ENCODE measurements around the gene PGP. TPM values are rescaled to one million over a fixed set of nuclear protein-coding genes. Genes with fewer than 3 reads are reported as not detected.

PGP gene
- total RNA-seq, 1 experiment from 2014 or later, result 48.7 TPM

- CTCF ChIA-PET, result no interaction called here
- ATAC-seq (peak; percentile 26; the same call in 1 of the 2 replicates), DNase-seq (ENCODE audit: low read depth, low spot score) (no peak)
- Histone ChIP-seq H3K9me3 (ENCODE audit: control insufficient read depth, insufficient read depth, low read depth, low read length) (no peaks in the 10 kb centered on the region), H3K36me3 (ENCODE audit: control insufficient read depth, insufficient read depth, low read length) (no peaks in the 10 kb centered on the region), H3K27me3 (ENCODE audit: control insufficient read depth, insufficient read depth, low read length) (no peaks in the 10 kb centered on the region), H3K4me1 (ENCODE audit: control insufficient read depth, insufficient read depth, low read length) (no peaks in the 10 kb centered on the region), H3K4me3 (ENCODE audit: low read depth in 2 of 2, low read length in 2 of 2) (no peak overlapping the region), H3K27ac (ENCODE audit: low read length) (no peak overlapping the region)
- in situ Hi-C loops (cut with HindIII; ENCODE audit: low pct_unique_long_range_greater_than_20kb, low sequenced_read_pairs), result no loop called here
- intact Hi-C loops (cut with micrococcal nuclease; ENCODE audit: unreplicated experiment), result no loop called here
- no TSS peak for BruUV-seq (replicated peaks)
- TF ChIP-seq CTCF (IDR thresholded peaks at IDR 0.05), result no peak
- no peak for TF ChIP-seq SIN3A (IDR thresholded peaks at IDR 0.05; ENCODE audit: borderline replicate concordance, insufficient read depth, low read depth, low read length)
- TF ChIP-seq POLR2AphosphoS5 (IDR thresholded peaks at IDR 0.05; ENCODE audit: low read depth, low read length), result no peak
- TF ChIP-seq REST (IDR thresholded peaks at IDR 0.05; ENCODE audit: insufficient read depth in 1 of 2, low read depth in 2 of 2, low read length in 1 of 2), result no peak
- no peak for TF ChIP-seq TCF7L2 (IDR thresholded peaks at IDR 0.05; ENCODE audit: low read depth, low read length)
- POLR2A ChIA-PET, result no interaction called here
Measured at GRCh38 chr16:2178321-2179106, 36.1 kb downstream of the PGP start.

GRCh38 chr16:2177561-2177960, 37.1 kb downstream of the PGP start:
- H3K4me3 ChIP-seq (ENCODE audit: low read depth in 2 of 2, low read length in 2 of 2), result no peak overlapping the region
- no peak overlapping the region for H3K27ac ChIP-seq (ENCODE audit: low read length)
- intact Hi-C loops (cut with micrococcal nuclease; ENCODE audit: unreplicated experiment), result no loop called here
- in situ Hi-C loops (cut with HindIII; ENCODE audit: low pct_unique_long_range_greater_than_20kb, low sequenced_read_pairs), result no loop called here
- H3K36me3 ChIP-seq (ENCODE audit: control insufficient read depth, insufficient read depth, low read length), result no peaks in the 10 kb centered on the region
- DNase-seq (ENCODE audit: low read depth, low spot score) (no peak), ATAC-seq (no peak)
- ChIA-PET POLR2A (interaction anchor here (0.6 kb wide), 1 partner anchor 15 kb away, joined by 3 read pairs; no protein-coding TSS in a partner anchor), CTCF (no interaction called here)
- H3K4me1 ChIP-seq (ENCODE audit: control insufficient read depth, insufficient read depth, low read length), result no peaks in the 10 kb centered on the region
- BruUV-seq (replicated peaks), result TSS peak; percentile 98
- H3K27me3 ChIP-seq (ENCODE audit: control insufficient read depth, insufficient read depth, low read length), result no peaks in the 10 kb centered on the region
- TF ChIP-seq POLR2AphosphoS5 (IDR thresholded peaks at IDR 0.05; ENCODE audit: low read depth, low read length), result 0 out of 2 replicates have a peak, but pooled peaks have one; percentile 18
- TF ChIP-seq CTCF (IDR thresholded peaks at IDR 0.05), result no peak
- TF ChIP-seq REST (IDR thresholded peaks at IDR 0.05; ENCODE audit: insufficient read depth in 1 of 2, low read depth in 2 of 2, low read length in 1 of 2), result no peak
- no peaks in the 10 kb centered on the region for H3K9me3 ChIP-seq (ENCODE audit: control insufficient read depth, insufficient read depth, low read depth, low read length)
